Neural crest cell (in vitro differentiated cells): ENCODE measurements around the gene H1-8. TPM values are rescaled to one million over a fixed set of nuclear protein-coding genes. Genes with fewer than 3 reads are reported as not detected.

Source experiments
- DNase-seq: peaks from one replicate; pipeline ENCODE4 v3.0.0; 2021; ENCODE audit warnings: low read depth, mixed read lengths, low spot score
- H3K27ac Mint-ChIP-seq: one replicate; pipeline ENCODE4 v1.8.0; 2021; ENCODE audit warnings: mild to moderate bottlenecking, mixed read lengths; ENCODE audit not compliant: unreplicated experiment
- H3K27me3 Mint-ChIP-seq: 2 replicates; pipeline ENCODE4 v1.8.0; 2021; ENCODE audit warnings: low read depth, mild to moderate bottlenecking, mixed read lengths
- H3K36me3 Mint-ChIP-seq: 2 replicates; pipeline ENCODE4 v1.8.0; 2021; ENCODE audit warnings: low read depth, mild to moderate bottlenecking, mixed read lengths
- H3K4me1 Mint-ChIP-seq: 2 replicates; pipeline ENCODE4 v1.8.0; 2021; ENCODE audit warnings: mixed read lengths
- H3K4me3 Mint-ChIP-seq: one replicate; pipeline ENCODE4 v1.8.0; 2021; ENCODE audit warnings: mild to moderate bottlenecking, mixed read lengths
- H3K9me3 Mint-ChIP-seq: 2 replicates; pipeline ENCODE4 v1.8.0; 2021; ENCODE audit warnings: mixed read lengths
- CTCF ChIP-seq: fragments of 200-600 bp; sonication (generic); conservative IDR thresholded peaks from 2 replicates; pipeline ENCODE4 v1.5.0; 2021; ENCODE audit warnings: antibody characterized with exemption, mild to moderate bottlenecking
- total RNA-seq: library from RNA; stranded (reverse); gene quantifications from 2 replicates; pipeline ENCODE4 v1.2.1, GENCODE V29; 2021

Gene H1-8
- total RNA-seq, 1 donor from 2014 or later, result not detected

GRCh38 chr3:129553719-129554118, 10.7 kb downstream of the H1-8 start:
- no peak for TF ChIP-seq CTCF
- no peak for DNase-seq
- Mint-ChIP-seq H3K27me3 (no peaks in the 10 kb centered on the region), H3K27ac (no peak overlapping the region), H3K9me3 (no peaks in the 10 kb centered on the region), H3K4me1 (peaks cover 38% of the 10 kb centered on the region), H3K36me3 (no peaks in the 10 kb centered on the region), H3K4me3 (no peak overlapping the region)

DNA sequence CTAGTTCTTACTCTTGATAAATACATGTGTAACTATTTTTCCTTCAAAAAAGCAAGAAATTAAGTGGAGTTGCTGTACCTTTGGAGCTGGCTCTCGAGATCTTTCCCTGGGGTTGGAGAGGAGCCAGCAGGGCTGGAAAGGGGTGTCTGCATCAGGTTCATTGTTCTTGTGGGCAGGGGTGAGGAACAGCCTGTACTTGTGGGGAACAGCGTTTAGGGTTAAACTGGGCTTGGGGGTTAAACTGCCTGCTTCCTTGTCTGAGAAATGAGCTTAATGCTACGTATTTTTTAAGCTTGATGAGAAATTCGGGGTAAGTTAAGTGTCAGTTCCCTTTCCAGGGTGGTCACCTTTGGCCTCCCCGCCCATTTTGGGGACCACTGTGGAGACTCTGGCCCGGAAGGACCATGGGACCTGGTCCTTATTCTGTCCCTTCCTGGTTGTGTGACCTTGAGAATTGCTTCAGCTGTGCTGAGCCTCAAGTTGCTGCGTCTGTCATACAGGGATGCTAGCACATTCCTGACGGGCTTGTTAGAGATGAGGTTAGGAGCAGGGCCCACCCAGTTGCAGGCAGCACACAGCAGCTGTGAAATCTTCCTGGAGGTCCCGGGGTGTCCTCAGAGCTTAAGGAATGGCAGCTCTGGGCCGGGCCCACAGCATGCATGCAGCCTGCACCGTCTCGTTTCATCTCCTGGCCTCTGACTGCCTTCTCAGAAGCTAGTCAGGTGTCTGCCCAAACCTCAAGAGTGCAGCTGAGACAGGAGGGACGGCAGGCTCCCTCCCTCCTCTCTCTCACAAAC, 11.6 kb downstream of the H1-8 start:
- Mint-ChIP-seq H3K36me3 (no peaks in the 10 kb centered on the region), H3K4me3 (no peak overlapping the region), H3K4me1 (peaks cover 38% of the 10 kb centered on the region), H3K27me3 (no peaks in the 10 kb centered on the region), H3K9me3 (no peaks in the 10 kb centered on the region), H3K27ac (no peak overlapping the region)
- no peak for DNase-seq
- no peak for TF ChIP-seq CTCF

- no peaks in the 10 kb centered on the region for H3K9me3 Mint-ChIP-seq
- no peak for DNase-seq
- H3K4me3 Mint-ChIP-seq, result no peak overlapping the region
- TF ChIP-seq CTCF, result no peak
- no peaks in the 10 kb centered on the region for H3K36me3 Mint-ChIP-seq
- H3K27ac Mint-ChIP-seq, result no peak overlapping the region
- peaks cover 38% of the 10 kb centered on the region for H3K4me1 Mint-ChIP-seq
- H3K27me3 Mint-ChIP-seq, result no peaks in the 10 kb centered on the region
Measured at GRCh38 chr3:129555153-129555550, 12.2 kb downstream of the H1-8 start.

DNA sequence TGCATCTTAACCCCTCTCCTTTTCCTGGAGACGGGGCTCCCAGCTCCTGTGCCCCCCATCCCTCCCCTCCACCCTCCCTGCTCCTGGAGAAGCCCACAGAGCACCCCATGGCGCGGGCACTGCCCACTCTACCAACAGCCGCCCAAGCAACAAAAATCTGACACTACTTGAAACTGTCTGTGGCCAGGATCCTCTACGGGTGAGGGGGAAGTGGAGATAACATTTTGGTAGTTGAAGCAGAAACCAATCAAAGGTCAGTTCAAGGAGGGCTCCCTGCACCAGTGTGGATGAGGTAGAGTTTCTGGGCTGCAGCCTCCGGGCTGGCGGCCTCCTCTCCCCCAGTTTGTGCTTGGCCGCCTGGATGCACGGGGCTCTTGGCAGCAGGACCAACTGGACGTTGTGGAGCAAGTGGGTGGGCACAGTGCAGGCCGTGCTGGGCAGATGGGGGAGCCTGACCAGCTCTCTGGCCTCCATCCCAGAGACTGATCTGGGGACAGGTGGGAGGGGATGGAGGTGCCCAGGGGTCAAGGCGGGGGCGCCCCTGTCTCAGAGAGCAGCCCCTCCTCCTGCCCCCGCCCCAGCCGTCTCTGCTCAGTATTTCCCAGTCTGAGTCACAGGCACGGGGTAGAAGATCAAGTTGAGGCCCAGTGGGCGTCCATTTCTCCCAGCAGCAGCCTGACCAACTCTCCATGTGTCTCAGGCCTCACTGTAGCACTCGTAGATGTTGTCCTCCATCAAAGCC, 12.8 kb downstream of the H1-8 start:
- Mint-ChIP-seq H3K4me1 (peaks cover 42% of the 10 kb centered on the region), H3K36me3 (no peaks in the 10 kb centered on the region), H3K27me3 (no peaks in the 10 kb centered on the region), H3K9me3 (no peaks in the 10 kb centered on the region), H3K27ac (no peak overlapping the region), H3K4me3 (no peak overlapping the region)
- no peak for DNase-seq
- TF ChIP-seq CTCF, result no peak

- H3K27me3 Mint-ChIP-seq, result no peaks in the 10 kb centered on the region
- H3K9me3 Mint-ChIP-seq, result no peaks in the 10 kb centered on the region
- TF ChIP-seq CTCF, result no peak
- DNase-seq, result no peak
- no peak overlapping the region for H3K27ac Mint-ChIP-seq
- H3K36me3 Mint-ChIP-seq, result no peaks in the 10 kb centered on the region
- no peak overlapping the region for H3K4me3 Mint-ChIP-seq
- peaks cover 44% of the 10 kb centered on the region for H3K4me1 Mint-ChIP-seq
Measured at GRCh38 chr3:129556358-129556695, 13.4 kb downstream of the H1-8 start.
